ENCODE measurements around the gene RNF214.
"Not testable (repeated sequence)": the region's sequence is repeated elsewhere in the genome, so short reads cannot be mapped to it uniquely, and the experiment has no call there.

RNF214 gene

GRCh38 chr11:117198613-117199012, 33.9 kb upstream of the RNF214 start:
- DNase-seq: no peak

GRCh38 chr11:117199053-117199915, 33.2 kb upstream of the RNF214 start, which contains the start of gene TAGLN:
TAGLN (plus strand) TSS chr11:117199370; CDS start chr11:117203014, 3,644 bp downstream.
- no peak for DNase-seq

GRCh38 chr11:117199916-117200812, 32.3 kb upstream of the RNF214 start:
- no peak for DNase-seq

- DNase-seq: no peak
Observed at GRCh38 chr11:117200813-117201657, 31.4 kb upstream of the RNF214 start.

GRCh38 chr11:117201658-117202305, 30.7 kb upstream of the RNF214 start:
- no peak for DNase-seq

- no peak for DNase-seq
Observed at GRCh38 chr11:117202386-117203068, 29.9 kb upstream of the RNF214 start.

- DNase-seq: no peak
Observed at GRCh38 chr11:117203069-117203407, 29.4 kb upstream of the RNF214 start.

- no peak for DNase-seq
Observed at GRCh38 chr11:117204283-117205080, 28.0 kb upstream of the RNF214 start.

- DNase-seq: no peak
Observed at GRCh38 chr11:117205211-117205818, 27.2 kb upstream of the RNF214 start.

GRCh38 chr11:117206111-117206510, 26.4 kb upstream of the RNF214 start:
- not testable (repeated sequence) for DNase-seq

- DNase-seq: not testable (repeated sequence)
Observed at GRCh38 chr11:117206859-117207258, 25.6 kb upstream of the RNF214 start.

GRCh38 chr11:117207481-117207880, 25.0 kb upstream of the RNF214 start:
- DNase-seq: not testable (repeated sequence)

- DNase-seq: not testable (repeated sequence)
Observed at GRCh38 chr11:117208710-117209109, 23.8 kb upstream of the RNF214 start.

- DNase-seq: not testable (repeated sequence)
Observed at GRCh38 chr11:117209351-117210125, 22.9 kb upstream of the RNF214 start.

- DNase-seq: no peak
Observed at GRCh38 chr11:117210620-117211019, 21.9 kb upstream of the RNF214 start.

- no peak for DNase-seq
Observed at GRCh38 chr11:117212697-117213355, 19.6 kb upstream of the RNF214 start.

GRCh38 chr11:117214404-117215110, 17.9 kb upstream of the RNF214 start:
- DNase-seq: no peak

All from activated T-cell treated with anti-CD3 and anti-CD28 coated beads, Interleukin-2, amount 50 U/mL, for 48 hours (primary cell).